GM12891 (cell line): ENCODE data around the gene PDE5A.

ENCODE experiments used
- DNase-seq: peaks from one replicate; pipeline ENCODE4 v3.0.0; 2011; ENCODE audit warnings: low spot score; ENCODE audit not compliant: insufficient read length
- FAIRE-seq: peaks from 2 replicates; lab custom pipeline; 2011; peaks lifted over from hg19 to GRCh38; lab: Jason Lieb, UNC
- PAX5 ChIP-seq: IDR thresholded peaks from 2 replicates; pipeline ENCODE4 v1.6.1; 2011; ENCODE audit warnings: low read length, moderate library complexity, mild to moderate bottlenecking; ENCODE audit not compliant: insufficient read depth, severe bottlenecking
- POLR2A ChIP-seq: IDR thresholded peaks from 2 replicates; pipeline ENCODE4 v1.6.1; 2011; ENCODE audit warnings: low read depth, low read length, control low read depth
- POLR2AphosphoS5 ChIP-seq: IDR thresholded peaks from 2 replicates; pipeline ENCODE4 v1.6.1; 2011; ENCODE audit warnings: low read depth, low read length, control low read depth
- POU2F2 ChIP-seq: IDR thresholded peaks from 2 replicates; pipeline ENCODE4 v1.6.1; 2011; ENCODE audit warnings: low read depth, mild to moderate bottlenecking, control low read depth, low read length, moderate library complexity
- SPI1 ChIP-seq: IDR thresholded peaks from 2 replicates; pipeline ENCODE4 v1.6.1; 2011; ENCODE audit warnings: low read depth, low read length, control low read depth
- TAF1 ChIP-seq: IDR thresholded peaks from 2 replicates; pipeline ENCODE4 v1.6.1; 2011; ENCODE audit warnings: low read depth, low read length, control low read depth

The PDE5A gene

DNA sequence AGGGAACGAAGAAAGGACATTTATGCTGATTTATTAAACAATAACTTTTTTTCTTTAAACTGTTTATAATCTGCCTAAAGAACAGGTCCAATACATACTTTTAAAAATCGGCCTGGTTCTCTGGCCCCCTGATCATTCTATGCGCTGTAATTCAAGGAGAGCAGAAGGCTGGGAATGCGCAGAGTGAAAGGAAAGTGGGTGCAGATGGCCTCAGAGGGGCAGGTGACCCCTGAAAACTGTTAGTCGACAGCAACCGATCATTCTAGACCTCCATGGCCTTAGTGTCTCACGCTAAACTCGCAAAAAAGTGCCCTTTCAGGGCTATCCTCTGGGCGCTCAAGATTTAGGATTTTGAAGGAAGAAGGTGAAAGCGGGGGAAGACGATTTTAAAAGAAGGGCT is 2.2 kb downstream of the PDE5A start:
- TF ChIP-seq POLR2A (no peak), PAX5 (no peak), POLR2AphosphoS5 (no peak)
- no peak for FAIRE-seq
- DNase-seq, result no peak

DNA sequence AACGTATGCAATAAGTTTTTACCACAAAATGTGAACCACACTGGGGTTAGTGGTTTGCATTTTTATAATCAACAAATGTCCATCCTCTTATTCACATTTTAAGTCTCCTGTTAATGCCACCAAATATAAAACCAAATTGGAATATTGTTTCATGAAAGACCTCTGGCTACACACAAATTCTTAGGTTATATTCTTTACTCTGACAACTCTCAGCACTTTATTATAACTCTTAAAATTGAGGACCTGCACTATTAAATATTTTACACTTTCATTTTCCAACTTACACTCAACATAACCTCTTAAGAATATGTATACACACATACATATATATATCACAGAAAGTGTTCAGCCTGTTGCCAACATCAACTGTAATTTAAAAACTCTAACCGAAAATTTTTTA is 2.8 kb downstream of the PDE5A start:
- TF ChIP-seq POU2F2, result no peak
- TF ChIP-seq PAX5, result no peak
- TF ChIP-seq TAF1, result no peak
- no peak for TF ChIP-seq POLR2AphosphoS5
- no peak for TF ChIP-seq POLR2A
- no peak for TF ChIP-seq SPI1
- no peak for FAIRE-seq
- DNase-seq, result no peak

DNA sequence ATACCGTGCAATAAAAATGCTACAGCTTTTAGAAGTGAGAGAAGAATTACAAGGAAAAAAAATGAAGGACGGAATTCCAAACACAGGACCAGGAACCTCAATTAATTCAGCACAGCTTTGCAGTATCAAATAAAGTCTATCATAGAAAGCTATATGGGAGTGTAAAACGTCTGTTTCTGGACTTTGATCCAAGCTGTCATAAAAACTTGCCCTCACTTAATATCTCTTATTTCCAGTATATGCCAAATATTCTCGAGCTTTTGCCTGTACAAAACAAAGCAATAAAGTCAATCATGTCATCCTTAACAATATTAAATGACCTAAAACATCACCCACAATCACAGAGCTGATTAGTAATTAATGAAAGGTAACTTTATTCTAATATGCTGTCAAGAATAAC is 4.2 kb downstream of the PDE5A start:
- FAIRE-seq, result no peak
- DNase-seq, result no peak
- TF ChIP-seq POU2F2 (no peak), PAX5 (no peak)

DNA sequence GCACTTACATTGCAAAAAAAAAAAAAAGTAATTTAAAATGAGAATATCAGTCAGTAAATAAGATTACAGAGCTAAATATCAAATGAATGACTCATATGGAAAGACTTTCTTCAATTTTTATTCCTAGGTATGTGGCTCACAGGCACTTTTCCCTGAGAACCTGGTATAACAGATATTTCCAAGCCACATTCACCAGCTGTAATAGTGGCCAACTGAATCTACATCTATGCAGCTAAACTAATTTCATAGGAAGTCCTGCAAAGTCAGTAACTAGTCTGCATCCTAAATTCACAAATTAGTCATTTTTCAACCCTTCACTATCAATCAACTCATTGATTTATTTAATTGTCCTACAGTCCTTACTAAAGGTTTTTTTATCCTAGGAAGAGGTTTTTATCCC is 5.6 kb downstream of the PDE5A start:
- no peak for DNase-seq
- FAIRE-seq, result no peak
- TF ChIP-seq POU2F2 (no peak), PAX5 (no peak), SPI1 (no peak), TAF1 (no peak), POLR2A (no peak), POLR2AphosphoS5 (no peak)

DNA sequence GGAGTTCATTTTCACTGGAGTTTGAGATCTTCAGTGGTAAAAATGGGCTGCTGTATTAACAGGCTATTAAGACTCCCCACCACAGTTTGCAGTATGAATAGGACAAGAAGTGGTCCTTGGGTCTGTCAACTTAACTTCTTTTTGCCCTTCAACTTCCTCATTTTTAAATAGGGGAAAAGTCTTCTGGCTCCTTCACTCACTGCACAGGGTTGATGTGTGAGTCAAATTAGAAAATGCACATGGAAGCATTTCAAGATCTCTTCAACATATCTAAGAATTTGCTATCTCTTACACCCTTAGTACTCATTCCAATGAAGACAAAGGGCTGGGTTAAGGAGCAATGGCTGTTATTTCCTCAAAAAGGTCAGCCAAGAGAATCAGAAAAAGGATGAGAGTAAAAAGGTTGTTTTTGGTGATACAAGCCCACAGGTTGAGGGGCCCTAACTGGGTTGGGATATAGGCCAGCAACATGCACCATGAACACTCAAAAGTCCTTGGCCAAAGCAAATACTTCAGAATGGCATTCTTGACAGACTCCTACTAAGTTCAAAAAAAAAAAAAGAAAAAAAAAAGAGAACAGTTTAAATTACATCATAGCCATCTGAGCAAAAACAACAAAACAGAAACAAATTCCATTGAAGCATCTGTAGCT is 13.4 kb downstream of the PDE5A start:
- no peak for TF ChIP-seq POLR2AphosphoS5
- no peak for TF ChIP-seq POU2F2
- no peak for TF ChIP-seq PAX5
- no peak for TF ChIP-seq SPI1
- no peak for TF ChIP-seq POLR2A
- TF ChIP-seq TAF1, result no peak
- FAIRE-seq, result no peak
- DNase-seq, result no peak

DNA sequence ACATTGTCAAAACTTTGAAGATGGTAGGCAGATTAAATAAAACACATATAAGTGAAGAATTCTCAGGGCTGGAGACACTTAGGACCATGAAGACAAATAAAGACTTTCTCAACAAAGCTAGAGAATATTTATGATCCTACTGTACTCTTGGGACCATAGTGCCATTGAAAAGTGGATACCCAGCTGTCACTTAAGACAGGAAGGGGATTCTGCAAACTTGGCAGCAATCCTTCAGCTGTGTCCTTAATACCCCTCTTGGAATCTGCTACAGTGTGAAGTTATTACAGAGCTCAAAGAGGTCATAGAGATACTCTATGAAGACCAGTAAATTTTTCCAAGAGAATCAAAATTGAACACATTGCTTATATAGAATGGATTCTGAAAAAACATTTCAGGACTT is 24.3 kb downstream of the PDE5A start:
- TF ChIP-seq SPI1 (no peak), POLR2A (no peak), POLR2AphosphoS5 (no peak), TAF1 (no peak), POU2F2 (no peak), PAX5 (no peak)
- DNase-seq (no peak), FAIRE-seq (no peak)

DNA sequence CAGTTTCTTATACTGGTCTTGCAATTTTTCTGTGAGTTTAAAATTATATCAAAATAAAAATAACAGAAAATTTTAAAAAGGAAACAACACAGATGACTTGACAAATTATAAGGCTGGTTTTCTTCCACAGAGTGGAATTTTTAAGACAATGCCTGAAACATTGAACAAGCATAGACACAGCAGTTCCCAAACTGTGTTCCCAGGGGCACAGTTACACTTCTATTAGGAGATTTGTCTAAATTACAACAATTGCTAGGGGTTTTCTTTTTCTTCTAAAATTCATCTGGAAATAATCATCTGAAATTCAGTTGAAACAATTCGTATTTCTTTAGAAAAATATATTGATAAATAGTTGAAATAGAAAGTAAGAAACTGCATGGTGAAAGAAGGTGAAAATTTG is 26.2 kb downstream of the PDE5A start:
- no peak for TF ChIP-seq SPI1
- no peak for TF ChIP-seq PAX5
- DNase-seq, result no peak
- FAIRE-seq, result no peak

DNA sequence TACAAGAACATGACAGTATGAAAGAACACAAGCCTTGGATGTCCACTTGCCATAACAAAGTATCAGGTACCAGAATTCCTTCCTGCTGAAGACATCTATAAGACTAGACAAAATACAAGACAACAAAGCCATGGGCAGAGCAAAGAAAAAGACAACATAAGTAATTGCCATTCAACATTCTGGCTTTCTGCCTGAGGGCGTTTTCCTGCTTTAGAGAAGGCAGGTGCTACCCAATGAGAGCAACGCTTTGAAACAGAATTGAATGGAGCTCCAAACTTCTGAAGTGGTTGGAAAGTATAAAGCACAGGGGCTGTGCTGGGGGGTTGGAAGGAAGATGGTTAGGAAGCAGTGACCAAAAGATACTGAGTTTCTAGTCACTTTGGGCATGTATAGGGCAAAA is 30.1 kb downstream of the PDE5A start:
- FAIRE-seq, result no peak
- TF ChIP-seq PAX5 (no peak), SPI1 (no peak), POU2F2 (no peak), POLR2AphosphoS5 (no peak), POLR2A (no peak), TAF1 (no peak)
- DNase-seq, result no peak

DNA sequence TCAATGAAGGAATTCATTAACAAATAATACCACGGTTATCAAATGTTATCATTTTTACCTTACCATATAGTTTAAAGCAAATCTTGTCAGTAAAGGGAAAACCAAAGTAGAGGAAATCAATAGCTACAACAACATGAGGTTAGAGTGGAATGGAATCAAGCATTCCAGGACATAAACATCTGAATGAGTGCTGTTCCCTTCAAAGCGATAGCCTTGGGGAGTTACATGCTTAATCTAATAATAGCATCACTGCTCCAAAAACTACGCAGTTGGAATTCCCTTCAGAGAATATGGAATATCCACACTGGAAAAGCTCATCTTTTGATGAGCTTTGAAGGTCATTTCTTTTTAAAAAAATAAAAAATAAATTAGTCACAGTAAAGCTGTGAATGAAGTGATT is 31.2 kb downstream of the PDE5A start:
- no peak for DNase-seq
- no peak for TF ChIP-seq TAF1
- no peak for TF ChIP-seq POU2F2
- no peak for TF ChIP-seq POLR2AphosphoS5
- no peak for TF ChIP-seq PAX5
- no peak for TF ChIP-seq SPI1
- no peak for TF ChIP-seq POLR2A
- FAIRE-seq, result no peak

DNA sequence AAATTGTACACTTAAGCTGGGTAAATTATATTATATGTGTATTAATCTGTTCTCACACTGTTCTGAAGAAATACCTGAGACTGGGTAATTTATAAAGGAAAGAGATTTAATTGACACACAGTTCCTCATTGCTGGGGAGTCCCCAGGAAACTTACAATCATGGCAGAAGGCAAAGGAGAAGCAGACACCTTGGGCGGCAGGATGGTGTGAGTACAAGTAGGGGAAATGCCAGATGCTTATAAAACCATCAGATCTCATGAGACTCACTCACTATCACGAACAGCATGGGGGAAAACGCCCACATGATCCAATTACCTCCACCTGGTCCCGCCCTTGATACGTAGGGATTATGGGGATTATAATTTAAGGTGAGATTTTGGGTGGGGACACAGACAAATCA is 34.9 kb downstream of the PDE5A start:
- TF ChIP-seq POU2F2 (no peak), POLR2A (no peak), POLR2AphosphoS5 (no peak), PAX5 (no peak), SPI1 (no peak), TAF1 (no peak)
- no peak for DNase-seq
- FAIRE-seq, result no peak
